Renal pelvis (tissue), 4 donors: ENCODE data around the gene KREMEN1. TPM values are rescaled to one million over a fixed set of nuclear protein-coding genes. Genes with fewer than 3 reads are reported as not detected.

Source experiments
- DNase-seq: peaks from one replicate; pipeline ENCODE4 v3.0.0-alpha.2; 2013
- polyA plus RNA-seq, 3 donors: library from polyadenylated mRNA; unstranded; fragments of 120-200 nt; gene quantifications; one replicate each; pipeline ENCODE4 v1.2.1, GENCODE V29; 2013; ENCODE audit not compliant: insufficient read length in 3 of 3

KREMEN1 gene
- polyA plus RNA-seq, 3 donors = 21.5 to 24.9 (median 22.6) TPM

DNA sequence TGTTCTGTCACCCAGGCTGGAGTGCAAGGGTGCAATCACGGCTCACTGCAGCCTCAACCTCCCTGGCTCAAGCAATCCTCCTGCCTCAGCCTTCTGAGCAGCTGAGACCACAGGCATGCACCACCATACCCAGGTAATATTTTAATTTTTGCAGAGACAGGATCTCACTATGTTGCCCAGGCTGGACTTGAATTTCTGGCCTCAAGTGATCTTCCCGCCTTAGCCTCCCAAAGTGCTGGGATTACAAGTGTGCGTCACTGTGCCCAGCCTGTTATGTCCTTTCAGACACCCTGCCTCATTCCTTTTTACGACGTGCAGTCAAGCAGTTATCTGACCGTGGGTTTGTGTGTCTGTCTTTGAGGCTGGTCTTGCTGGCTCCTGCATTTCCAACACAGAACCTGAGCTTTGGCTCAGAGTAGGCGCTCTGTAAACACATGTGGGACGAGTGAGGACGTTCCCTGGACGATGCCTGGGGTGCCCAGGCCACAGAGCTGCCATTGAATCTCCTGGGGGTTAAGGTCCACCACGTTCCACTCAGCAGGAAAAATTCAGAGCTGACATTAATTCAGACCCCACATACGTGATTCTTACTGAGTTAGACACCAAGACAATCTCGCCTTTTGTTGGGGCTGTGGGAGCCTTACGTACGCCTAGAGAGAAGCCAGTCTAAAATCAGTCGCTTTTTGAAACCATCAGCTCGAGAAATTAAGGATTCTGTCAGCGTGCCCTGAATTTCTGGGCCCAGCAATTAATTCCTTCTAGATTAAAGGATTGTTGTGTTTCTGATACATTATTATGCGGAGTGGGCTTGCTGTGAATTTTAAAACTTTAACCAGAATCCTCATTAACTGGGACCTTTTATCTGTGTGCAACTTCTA, 111.4 kb downstream of the KREMEN1 start:
- no peak for DNase-seq

DNA sequence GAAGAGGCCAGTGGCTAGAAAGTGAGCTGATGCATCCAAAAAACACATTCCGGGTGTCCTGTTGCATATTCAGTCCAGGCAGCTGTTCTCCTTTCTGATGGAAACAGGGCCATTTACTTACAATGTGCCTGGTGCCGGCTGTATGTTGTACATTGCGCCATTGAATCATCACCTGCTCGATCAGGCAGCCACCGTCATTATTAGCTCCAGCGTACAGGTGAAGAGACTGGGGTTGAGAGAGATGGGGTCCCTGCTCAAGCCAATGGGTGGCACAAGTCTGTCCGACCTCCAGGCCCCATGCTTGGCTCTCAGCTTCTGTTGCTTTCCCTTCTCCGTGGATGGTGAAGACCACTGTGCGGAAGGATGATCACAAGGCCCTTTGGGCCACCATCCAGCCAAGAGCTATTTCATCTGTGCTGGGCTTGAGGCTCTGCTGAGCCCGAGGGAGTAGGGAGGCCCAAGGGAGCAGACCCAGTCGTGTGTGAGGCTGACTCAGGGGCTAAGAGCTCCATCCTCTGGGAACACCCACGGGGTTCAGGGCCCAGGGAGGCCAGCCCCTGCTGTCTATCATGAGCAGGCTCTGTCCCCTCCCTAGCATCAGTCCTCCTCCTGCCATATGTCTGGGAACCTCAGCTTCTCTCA, 112.1 kb downstream of the KREMEN1 start:
- DNase-seq = no peak

DNA sequence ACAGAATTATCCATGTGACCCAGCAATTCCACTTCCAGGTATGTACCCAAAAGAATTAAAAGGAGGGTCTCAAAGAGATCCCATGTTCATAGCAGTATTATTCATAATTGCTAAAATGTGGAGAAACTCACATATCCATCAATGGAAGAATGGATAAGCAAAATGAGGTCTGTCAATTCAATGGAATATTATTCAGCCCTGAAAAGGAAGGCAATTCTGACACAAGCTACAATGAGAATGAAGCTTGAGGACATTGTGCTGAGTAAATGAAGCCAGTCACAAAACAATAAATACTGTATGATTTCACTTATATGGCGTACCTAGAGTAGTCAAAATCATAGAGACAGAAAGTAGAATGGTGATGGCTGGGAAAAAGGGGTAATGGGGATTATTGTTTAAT, 113.5 kb downstream of the KREMEN1 start:
- DNase-seq = no peak

DNA sequence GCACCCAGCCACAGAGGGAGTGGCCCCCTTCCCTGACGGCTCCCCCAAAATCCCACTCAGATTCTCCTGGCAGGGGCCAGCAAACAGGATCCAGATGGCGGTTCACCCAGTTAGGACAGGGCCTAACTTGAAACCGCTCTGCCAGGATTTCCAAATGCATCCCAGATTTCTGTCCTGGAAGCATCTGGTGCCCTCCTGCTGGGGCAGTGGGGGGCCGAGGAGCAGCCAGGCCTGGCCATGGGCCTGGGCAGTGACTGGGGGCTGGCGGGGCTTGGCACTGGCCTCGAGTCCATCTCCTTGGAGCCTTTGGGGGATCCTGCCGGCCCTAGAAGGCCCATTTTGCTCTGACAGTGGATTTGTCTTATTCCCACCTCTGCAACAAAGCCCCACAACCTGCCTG, 115.0 kb downstream of the KREMEN1 start:
- no peak for DNase-seq

DNA sequence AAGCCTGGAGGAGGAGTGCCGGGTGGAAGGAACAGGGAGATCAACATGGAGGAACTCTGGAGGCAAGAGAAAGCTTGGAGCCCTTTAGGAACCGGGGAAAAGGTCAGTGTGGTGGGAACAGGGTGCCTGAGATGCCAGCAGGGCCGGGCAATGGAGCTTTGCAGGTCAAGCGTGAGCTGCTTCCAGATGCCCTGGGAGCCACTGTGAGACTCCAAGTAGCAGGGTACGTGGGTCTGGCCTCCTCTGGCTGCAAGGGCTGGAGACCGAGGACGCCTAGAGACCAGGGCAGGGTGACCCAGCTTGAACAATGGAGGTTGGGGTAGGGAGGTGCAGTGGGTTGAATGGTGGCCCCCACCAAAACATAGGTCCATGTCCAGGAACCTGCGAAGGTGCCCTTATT, 117.2 kb downstream of the KREMEN1 start:
- no peak for DNase-seq

DNA sequence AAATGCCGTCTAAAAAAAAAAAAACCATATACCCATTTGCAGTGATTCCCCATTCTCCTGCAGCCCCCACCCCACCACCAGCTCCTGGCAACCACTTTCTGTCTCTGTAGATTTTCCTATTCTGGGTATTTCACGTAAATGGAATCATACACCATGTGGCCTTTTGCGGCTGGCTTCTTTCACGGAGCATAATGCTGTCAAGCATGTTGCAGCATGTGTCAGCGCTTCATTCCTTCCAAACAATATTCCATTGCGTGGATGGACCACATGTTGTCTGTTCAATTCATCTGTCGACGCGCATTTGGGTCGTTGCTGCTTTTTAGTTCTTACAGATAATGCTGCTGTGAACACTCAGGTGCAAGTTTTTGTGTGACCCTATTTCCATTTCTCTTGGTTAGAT, 118.1 kb downstream of the KREMEN1 start:
- DNase-seq = no peak

DNA sequence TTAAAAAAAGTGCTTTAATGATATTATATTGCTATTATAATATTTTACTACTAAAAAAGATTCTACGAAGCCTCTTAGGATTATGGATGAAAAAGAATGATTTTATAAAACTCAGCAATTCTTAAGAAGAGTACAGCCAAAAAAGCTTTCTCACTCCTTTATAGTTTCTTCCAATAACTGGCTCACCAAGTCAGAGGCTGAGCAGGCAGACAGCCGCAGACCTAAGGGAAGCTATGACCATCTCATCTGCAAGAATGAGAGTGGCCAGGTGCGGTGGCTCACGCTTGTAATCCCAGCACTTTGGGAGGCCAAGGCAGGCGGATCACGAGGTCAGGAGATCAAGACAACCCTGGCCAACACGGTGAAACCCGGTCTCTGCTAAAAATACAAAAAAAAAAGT, 120.2 kb downstream of the KREMEN1 start:
- no peak for DNase-seq

DNA sequence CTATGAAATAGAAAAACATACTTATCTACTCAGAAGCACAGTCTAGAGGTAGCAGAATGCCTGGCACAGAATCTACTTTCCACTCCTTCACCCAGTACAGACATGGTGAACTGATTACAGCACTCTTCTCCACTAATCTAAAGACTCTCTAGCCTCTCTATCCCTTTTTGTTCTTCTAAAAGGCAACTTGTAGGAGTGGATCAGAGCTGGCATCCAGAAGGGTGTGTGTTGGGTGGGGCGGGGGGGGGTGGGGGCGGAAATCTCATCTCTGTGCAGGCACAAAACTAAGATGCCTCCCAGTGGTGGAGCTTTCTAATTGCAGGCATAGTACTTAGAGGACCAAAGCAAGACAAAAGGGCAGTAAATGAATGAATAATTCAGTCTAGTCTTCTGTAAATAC, 121.3 kb downstream of the KREMEN1 start:
- DNase-seq = no peak

DNA sequence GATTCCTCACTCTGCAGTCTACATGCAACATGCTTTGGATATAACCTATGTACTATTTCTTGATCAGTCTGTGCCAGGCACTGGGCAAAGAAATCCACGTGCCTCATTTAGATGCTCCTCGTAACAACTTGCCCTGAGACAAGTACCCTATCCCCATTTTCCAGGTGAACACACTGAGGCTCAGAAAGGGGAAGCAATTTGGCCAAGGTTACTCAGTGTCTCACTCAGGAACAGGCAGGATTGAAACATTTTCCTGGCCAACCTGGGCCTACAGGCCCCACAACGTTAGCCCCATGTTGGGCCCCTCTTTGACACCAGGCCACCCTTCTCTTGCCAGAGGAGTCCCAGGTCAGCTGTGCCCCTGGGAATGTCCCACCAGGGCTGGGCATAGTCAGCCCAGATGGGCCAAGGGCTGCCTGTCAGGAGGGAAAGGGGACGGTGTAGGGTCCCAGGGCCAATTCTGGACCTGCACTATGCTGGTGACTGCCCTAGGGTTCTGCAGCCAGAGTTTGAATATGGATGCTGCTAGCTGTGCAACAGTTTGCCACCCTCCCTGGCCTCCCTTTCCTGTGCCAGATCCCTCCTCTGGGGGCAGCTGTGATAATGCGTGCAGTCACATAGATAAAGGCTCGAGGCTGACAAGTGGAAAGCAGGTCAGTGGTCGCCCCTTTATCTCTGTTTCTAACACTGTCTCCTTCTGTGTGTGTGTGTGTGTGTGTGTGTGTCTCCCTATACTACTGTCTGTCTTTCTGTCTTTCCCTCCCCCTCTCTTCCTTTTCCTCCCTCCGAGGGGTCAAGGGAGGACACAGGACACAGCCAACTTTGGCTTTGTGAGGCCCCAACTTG, 122.5 kb downstream of the KREMEN1 start:
- DNase-seq = no peak

DNA sequence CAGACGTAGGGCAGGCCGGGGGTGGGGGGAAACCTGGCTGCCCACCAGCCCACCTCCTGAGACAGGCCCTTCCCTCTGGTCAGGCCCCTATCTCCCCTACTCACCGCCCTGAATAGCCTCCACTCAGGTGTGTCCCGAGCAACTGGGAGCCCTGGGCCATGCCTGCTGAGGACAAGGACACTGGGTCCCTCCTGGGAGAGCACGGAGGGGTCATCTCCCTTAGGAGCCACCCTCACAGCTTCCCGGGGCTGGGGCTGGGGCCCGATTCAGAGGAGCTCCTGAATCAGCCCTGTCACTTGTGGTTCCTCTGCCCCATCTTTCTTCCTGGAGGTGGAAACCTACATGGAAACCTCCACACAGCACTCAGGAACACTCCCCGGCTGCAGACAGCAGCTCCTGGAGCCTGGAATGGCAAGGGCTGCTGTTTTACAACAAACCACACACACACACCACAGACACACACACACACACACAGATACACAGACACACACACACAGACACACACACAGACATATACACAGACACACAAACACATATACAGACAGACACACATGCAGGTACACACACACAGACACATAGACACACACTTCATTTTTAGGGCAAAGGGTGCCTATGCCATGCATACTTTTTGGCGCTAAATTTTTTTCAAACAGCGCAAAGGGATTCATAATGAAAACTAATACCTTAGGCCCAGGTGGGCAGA, 123.3 kb downstream of the KREMEN1 start:
- no peak for DNase-seq

DNA sequence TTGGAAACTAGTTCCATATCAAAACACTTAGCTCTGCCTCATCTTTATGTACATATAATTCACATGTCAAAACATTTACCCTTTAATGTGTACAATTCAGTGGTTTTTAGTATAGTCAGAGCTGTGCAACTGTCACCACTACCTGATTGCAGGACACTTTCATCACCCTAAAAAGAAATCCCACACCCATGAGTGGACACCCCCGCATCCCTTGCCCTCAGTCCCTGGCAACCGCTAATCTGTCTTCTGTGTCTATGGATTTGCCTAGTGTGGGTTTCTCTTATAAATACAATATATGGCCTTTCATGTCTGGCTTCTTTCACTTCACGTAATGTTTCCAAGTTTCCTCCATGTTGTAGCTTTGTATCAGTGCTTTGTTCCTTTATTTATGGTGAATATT, 124.3 kb downstream of the KREMEN1 start:
- DNase-seq = no peak

DNA sequence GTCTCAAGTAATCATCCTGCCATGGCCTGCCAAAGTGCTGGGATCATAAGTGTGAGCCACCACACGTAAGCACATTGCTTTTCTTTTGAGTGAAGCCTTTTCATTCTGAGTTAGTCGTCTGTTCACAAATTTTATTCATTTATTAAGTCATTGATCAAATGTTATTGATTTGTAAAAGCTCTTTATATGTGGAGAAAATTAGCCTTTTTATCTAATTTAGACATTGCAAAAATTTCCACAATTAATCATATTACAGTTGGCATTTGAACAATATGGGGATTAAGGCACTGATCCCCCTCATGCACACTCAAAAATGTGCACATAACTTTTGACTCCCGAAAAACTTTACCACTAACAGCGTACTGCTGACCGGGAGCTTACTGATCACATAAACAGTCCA, 125.4 kb downstream of the KREMEN1 start:
- no peak for DNase-seq

DNA sequence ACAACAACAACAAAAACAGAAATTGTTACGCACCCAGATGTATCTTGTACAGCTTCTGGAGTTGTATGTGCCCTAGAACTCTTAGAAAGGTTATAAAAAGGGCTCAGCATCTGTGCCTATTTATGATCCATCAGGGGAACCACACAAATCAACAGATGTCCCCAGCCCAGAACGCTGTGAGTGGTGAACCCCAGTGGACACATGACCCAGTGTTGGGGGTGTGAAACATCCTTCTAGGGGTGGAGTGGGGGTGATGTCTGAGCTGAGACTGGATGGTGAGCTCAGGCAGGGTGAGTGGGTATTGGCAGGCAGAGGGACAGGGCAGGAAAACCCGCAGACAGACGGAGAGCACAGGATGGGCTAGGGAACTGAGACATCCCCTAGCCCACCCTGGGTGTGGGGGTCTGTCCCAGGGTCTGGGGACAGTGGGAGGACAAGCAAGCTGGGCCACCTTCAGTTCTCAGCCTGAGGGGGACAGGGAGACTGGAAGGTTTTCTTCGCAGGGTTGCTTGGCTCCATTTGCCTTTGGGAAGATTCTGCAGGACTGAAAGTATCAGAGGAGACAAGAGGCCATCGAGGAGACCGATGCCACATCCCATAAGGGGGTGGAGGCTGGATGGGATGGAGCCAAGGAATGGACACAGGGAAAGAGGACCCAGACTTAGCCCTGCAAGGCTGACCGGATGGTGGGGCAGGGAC, 127.0 kb downstream of the KREMEN1 start:
- DNase-seq = no peak

DNA sequence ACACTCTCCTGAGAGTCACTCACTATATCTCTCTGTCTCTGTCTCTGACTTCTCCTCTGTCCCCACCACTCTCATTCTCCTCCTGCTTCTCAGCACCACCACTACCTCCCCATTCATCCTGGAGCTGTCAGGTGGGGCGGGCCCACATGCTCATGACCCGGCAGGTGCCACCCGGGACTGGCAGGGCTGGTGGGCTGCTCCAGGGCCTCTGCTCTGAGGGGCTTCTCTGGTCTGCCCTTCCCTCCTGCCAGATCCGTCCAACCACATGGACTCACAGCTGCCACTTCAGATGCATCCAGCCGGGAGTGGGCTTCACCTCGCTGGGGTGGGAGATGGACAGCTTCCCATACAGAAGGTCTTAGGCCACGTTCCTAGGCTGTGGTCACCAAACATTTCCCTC, 128.1 kb downstream of the KREMEN1 start:
- DNase-seq = no peak

DNA sequence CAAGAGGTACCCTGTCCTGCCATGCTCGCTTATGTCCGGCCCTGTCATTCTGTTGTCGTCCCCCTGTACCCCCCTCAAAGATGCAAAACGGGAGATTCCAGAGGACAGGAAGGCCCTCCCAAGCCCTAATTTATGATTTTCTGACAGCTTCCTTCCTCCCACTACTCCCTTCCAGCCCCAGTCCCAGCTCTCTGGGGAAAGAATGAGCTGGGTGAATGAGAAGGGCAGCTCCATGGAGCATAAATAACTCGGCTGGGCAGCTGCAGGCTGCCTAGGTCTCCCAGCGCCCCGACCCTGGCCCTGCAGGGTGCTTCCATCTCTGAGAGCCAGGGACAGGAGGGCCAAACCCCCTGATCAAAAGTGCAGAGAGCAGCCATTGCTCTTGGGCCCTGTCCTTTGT, 128.9 kb downstream of the KREMEN1 start:
- peak; percentile 72 for DNase-seq

DNA sequence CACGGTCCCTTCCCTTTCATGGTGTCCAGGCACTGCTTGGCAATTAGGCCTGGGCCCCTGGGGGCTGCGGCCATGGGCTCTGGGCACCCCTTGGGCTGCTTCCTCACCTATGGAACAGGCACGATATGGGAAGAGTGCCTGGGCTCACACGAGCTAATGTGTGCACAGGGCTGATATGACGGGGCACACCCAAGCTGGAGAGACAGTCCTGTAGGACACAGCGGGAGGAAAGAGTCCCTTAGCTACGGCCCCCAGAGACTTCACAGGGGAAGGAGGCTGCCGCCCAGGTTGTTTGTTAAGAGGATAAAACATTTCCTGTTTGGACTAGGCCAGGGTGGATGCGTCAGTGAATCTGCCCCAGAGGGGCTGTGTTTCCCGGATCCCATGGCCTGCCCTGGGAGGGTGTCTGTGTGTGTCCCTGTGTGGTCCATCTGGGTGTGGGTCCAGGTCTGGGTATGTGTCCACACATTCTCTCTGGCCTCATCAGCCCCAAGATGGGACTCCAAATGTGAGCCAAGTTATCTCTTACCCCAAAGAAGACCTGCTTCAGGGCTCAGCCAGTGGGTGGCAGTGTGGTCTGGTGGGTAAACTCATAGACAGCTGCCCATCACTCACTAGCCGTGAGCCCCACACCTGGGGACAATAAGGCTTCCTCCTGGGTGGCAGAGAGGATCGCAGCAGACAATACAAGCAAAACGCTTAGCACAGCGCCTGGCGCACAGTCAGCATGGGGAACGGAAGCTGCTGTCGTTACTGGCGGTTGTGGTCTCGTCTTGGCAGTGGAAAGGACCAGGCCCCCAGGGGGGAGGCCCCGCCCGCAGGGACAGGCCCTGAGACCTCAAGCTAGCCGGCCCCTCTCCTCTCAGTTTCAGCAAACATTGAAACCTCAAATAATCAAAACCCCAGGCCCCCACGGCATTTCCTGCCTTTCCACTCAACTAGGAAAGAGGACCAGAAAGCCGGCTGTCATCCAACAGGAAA, 129.7 kb downstream of the KREMEN1 start:
- peak; percentile 37 for DNase-seq

DNA sequence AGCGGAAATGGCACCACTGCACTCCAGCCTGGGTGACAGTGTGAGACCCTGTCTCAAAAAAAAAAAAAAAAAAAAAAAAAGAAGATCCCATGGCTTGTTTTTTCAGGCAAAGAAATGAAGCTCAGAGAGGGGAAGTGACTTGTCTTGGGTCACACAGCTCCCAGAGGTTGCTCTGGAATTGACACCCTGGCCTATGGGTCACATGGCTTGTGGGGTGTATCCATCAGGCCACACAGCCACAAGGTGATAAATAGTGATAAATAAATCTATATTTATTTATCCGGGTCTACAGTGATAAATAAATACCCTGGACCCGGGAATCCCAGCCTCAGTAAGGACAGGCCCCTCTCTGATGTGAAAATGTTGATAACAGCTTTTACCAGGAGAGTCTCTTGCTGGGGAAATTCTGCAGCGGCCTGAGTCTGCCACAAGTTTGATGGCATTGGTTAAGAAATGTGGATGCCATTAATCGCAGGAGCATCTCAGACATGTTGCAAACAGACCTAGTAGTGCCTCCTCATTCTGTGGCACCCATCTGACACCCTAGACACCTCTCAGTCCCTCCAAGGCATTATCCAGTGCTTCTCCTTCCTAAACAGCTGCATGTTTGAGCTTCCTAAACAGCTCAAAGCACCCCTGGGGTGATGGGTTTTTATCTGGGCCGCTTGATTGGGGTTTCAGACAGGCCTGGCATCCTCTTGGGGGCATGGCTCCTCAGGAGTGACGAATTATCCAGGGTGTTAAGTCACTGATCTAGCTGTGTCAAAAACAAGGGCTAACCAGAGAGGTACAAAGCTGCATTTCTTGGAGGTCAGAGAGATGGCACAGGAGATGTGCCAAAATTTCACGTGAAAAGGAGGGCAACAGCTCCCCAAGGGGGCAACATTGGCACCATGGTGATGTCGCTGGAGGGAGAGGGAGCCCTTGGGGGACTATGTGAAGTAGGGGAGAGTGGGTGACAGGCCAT, 130.9 kb downstream of the KREMEN1 start:
- no peak for DNase-seq

DNA sequence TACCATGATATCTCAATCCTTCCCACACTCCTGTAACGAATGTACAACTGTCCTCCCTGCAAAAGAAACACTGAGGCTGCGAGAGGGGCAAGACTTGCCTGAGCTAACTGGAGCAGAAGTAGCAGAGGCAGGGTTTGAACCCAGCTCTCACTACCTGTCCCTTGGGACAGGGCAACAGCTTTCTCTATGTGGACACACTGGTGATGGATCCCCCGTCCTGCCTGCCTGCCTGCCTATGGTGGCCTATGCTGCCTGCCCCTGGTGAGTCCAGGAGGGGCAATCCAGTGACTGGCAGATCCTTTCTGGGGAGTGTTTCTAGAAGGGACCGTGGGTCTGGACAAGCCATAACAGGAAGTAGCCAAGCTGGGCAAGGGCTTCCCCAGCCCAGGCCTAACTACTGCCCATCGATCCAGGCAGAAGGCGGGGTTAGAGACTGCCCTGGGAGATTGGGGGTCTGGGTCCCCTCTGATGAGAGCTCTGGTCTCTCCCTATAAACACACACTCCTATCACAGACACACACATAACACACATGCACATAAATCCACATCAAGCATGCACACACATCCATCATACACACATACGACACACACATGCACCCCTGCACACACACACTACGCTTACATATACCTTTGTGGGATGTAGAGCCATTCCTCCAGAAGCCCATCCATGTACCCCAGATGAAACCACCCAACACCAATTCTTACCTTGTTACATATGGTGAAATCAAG, 131.8 kb downstream of the KREMEN1 start:
- DNase-seq = no peak
